Colonic mucosa (tissue), 4 donors: Measurements from ENCODE around the gene NOTUM. TPM values are rescaled to one million over a fixed set of nuclear protein-coding genes. Genes with fewer than 3 reads are reported as not detected.

Source experiments
- DNase-seq: peaks from one replicate; pipeline ENCODE4 v3.0.0-alpha.2; 2020
- H3K27ac ChIP-seq: fragments of 200-600 bp; one replicate; pipeline ENCODE4 v1.8.0; 2021
- H3K27me3 ChIP-seq: fragments of 200-600 bp; one replicate; pipeline ENCODE4 v1.8.0; 2021
- H3K36me3 ChIP-seq: fragments of 200-600 bp; one replicate; pipeline ENCODE4 v1.8.0; 2021
- H3K4me1 ChIP-seq: fragments of 200-600 bp; one replicate; pipeline ENCODE4 v1.8.0; 2021; ENCODE audit warnings: mild to moderate bottlenecking
- H3K4me3 ChIP-seq: fragments of 200-600 bp; one replicate; pipeline ENCODE4 v1.8.0; 2021
- H3K9ac ChIP-seq, 2 donors: one replicate each; pipeline ENCODE4 v1.7.0; 2013; ENCODE audit warnings: control low read depth in 2 of 2, low read depth in 2 of 2, low read length in 2 of 2
- H3K9me3 ChIP-seq: fragments of 200-600 bp; one replicate; pipeline ENCODE4 v1.8.0; 2021
- CTCF ChIP-seq: fragments of 200-600 bp; IDR thresholded peaks from one replicate; pipeline ENCODE4 v1.8.0; 2022; ENCODE audit warnings: antibody characterized with exemption, mild to moderate bottlenecking
- intact Hi-C: fragments of 100-400 bp; cut with DNase I; formaldehyde crosslinking; loops from one replicate; pipeline ENCODE4 v1.14.1; 2022
- total RNA-seq, 2 donors: library from RNA; stranded (reverse); fragmentation: NEBNext Ultra II Directional in 1 of 2; extraction: Animal tissue kit (Norgen Biotek cat#: 25700) in 1 of 2; gene quantifications; one replicate each; pipeline ENCODE4 v1.2.1, GENCODE V29; 2021
- donor health status: healthy.
- donor health status: DM: no; HTN: no; CAD: no.
- donor health status: DM: no; HTN: no; CAD: no.

NOTUM gene
- total RNA-seq, 2 donors from 2014 or later, result 0.57 TPM; not detected in 1

- TF ChIP-seq CTCF, result no peak
- no peak for DNase-seq
Measured at GRCh38 chr17:81951785-81952684, 9.0 kb downstream of the NOTUM start.

GRCh38 chr17:81950501-81950900 is 10.5 kb downstream of the NOTUM start:
- Histone ChIP-seq H3K9me3 (no peaks in the 10 kb centered on the region), H3K4me1 (no peaks in the 10 kb centered on the region), H3K9ac (no peak overlapping the region), H3K27ac (no peak overlapping the region), H3K36me3 (no peaks in the 10 kb centered on the region), H3K4me3 (no peak overlapping the region), H3K27me3 (no peaks in the 10 kb centered on the region)
- DNase-seq, result no peak
- no peak for TF ChIP-seq CTCF
- intact Hi-C loops, result no loop called here

More at GRCh38 chr17:81951785-81952684, 9.0 kb downstream of the NOTUM start:
- Histone ChIP-seq H3K4me1 (no peaks in the 10 kb centered on the region), H3K4me3 (no peak overlapping the region), H3K27ac (no peak overlapping the region), H3K9ac (no peak overlapping the region), H3K36me3 (no peaks in the 10 kb centered on the region), H3K9me3 (no peaks in the 10 kb centered on the region), H3K27me3 (no peaks in the 10 kb centered on the region)
- intact Hi-C loops, result no loop called here

GRCh38 chr17:81948635-81949378 is 12.2 kb downstream of the NOTUM start:
- no peak overlapping the region for H3K9ac ChIP-seq
- no peak overlapping the region for H3K4me3 ChIP-seq
- no peaks in the 10 kb centered on the region for H3K36me3 ChIP-seq
- no peak overlapping the region for H3K27ac ChIP-seq
- no peaks in the 10 kb centered on the region for H3K27me3 ChIP-seq
- no peak for DNase-seq
- no peak for TF ChIP-seq CTCF
- H3K4me1 ChIP-seq, result no peaks in the 10 kb centered on the region
- no peaks in the 10 kb centered on the region for H3K9me3 ChIP-seq
- intact Hi-C loops, result no loop called here

- Histone ChIP-seq H3K4me3 (no peak within 1 kb of the TSS), H3K27ac (no peak within 1 kb of the TSS), H3K36me3 (no peaks in the 10 kb centered on the region), H3K9me3 (no peaks in the 10 kb centered on the region), H3K4me1 (no peaks in the 10 kb centered on the region), H3K9ac (no peak within 1 kb of the TSS), H3K27me3 (peaks cover 2% of the 10 kb centered on the region)
- DNase-seq, result no peak
- no peak for TF ChIP-seq CTCF
- intact Hi-C loops, result no loop called here
Measured at GRCh38 chr17:81947189-81947588, 13.8 kb downstream of the NOTUM start, which contains the start of gene MYADML2. TSS of gene MYADML2 (minus strand) at chr17:81947233. CDS start at chr17:81941741, 5,492 bp downstream.

GRCh38 chr17:81944858-81945257 is 16.1 kb downstream of the NOTUM start:
- no peak for DNase-seq
- Histone ChIP-seq H3K9ac (no peak overlapping the region), H3K36me3 (no peaks in the 10 kb centered on the region), H3K27ac (no peak overlapping the region), H3K4me3 (no peak overlapping the region), H3K9me3 (no peaks in the 10 kb centered on the region), H3K27me3 (peaks cover 11% of the 10 kb centered on the region), H3K4me1 (no peaks in the 10 kb centered on the region)
- no peak for TF ChIP-seq CTCF
- intact Hi-C loops, result no loop called here
